ENCODE measurements around the gene TLK1. TPM values are rescaled to one million over a fixed set of nuclear protein-coding genes. Genes with fewer than 3 reads are reported as not detected.

Gene TLK1
- total RNA-seq, 1 experiment from 2014 or later: 10.1 TPM

DNA sequence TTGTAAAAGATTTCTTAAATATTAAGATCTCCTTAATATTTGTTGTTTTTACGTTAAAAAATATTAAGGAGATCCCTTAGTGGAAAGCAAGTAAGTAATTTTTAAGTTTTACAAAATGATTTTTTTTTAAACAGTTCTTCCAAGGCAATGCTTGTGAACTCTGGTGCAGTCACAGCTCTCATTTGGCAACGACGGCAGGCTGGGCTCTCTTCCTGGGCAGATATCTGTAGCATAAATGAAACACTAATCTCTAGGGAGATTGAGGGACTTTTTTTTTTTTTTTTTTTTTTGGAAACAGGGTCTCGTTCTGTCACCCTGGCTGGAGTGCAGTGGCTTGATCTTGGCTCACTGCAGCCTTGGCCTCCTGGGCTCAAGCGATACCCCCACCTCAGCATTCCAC lies 193.1 kb downstream of the TLK1 start:
- Histone ChIP-seq H3K36me3 (ENCODE audit: low read depth, low read length) (peaks cover 39% of the 10 kb centered on the region), H3K4me3 (ENCODE audit: low read length) (no peak overlapping the region), H3K27me3 (ENCODE audit: low read length) (no peaks in the 10 kb centered on the region), H3K79me2 (ENCODE audit: low read length) (no peaks in the 10 kb centered on the region), H3K4me1 (ENCODE audit: insufficient read depth, low read length) (no peaks in the 10 kb centered on the region), H3K9ac (ENCODE audit: low read length) (no peak overlapping the region), H3K27ac (ENCODE audit: low read length) (no peak overlapping the region), H4K20me1 (ENCODE audit: low read length) (no peaks in the 10 kb centered on the region), H3K9me3 (ENCODE audit: low read length) (no peaks in the 10 kb centered on the region), H3K9me2 (replicated peaks; ENCODE audit: low read length) (no peaks in the 10 kb centered on the region), H2AFZ (ENCODE audit: low read length) (no peak overlapping the region), H3K4me2 (ENCODE audit: low read length) (no peak overlapping the region), H3F3A (ENCODE audit: low read length, unreplicated experiment) (no peaks in the 10 kb centered on the region)
- BruUV-seq (replicated peaks): no TSS peak
- no peak for TF ChIP-seq EZH2 (IDR thresholded peaks at IDR 0.05; ENCODE audit: low read length, unreplicated experiment)
- TF ChIP-seq, protein P1, sequence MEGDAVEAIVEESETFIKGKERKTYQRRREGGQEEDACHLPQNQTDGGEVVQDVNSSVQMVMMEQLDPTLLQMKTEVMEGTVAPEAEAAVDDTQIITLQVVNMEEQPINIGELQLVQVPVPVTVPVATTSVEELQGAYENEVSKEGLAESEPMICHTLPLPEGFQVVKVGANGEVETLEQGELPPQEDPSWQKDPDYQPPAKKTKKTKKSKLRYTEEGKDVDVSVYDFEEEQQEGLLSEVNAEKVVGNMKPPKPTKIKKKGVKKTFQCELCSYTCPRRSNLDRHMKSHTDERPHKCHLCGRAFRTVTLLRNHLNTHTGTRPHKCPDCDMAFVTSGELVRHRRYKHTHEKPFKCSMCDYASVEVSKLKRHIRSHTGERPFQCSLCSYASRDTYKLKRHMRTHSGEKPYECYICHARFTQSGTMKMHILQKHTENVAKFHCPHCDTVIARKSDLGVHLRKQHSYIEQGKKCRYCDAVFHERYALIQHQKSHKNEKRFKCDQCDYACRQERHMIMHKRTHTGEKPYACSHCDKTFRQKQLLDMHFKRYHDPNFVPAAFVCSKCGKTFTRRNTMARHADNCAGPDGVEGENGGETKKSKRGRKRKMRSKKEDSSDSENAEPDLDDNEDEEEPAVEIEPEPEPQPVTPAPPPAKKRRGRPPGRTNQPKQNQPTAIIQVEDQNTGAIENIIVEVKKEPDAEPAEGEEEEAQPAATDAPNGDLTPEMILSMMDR (conservative IDR thresholded peaks at IDR 0.05; ENCODE audit: low read depth, low read length): no peak
- TF ChIP-seq EZH2phosphoT487 (IDR thresholded peaks at IDR 0.05; ENCODE audit: borderline replicate concordance, low read length): no peak
- POLR2A ChIA-PET (ENCODE audit: unreplicated experiment): no interaction called here
- CTCF ChIA-PET: interaction anchor here (0.7 to 0.8 kb wide), 2 partner anchors 16 to 39 kb away, joined by 3 to 11 read pairs; no protein-coding TSS in a partner anchor
- DNase-seq: no peak
- intact Hi-C loops (cut with micrococcal nuclease): no loop called here
- no peak for ATAC-seq

GRCh38 chr2:170966648-170967396 lies 193.9 kb downstream of the TLK1 start:
- no peaks in the 10 kb centered on the region for H4K20me1 ChIP-seq (ENCODE audit: low read length)
- no peaks in the 10 kb centered on the region for H3K9me2 ChIP-seq (replicated peaks; ENCODE audit: low read length)
- H2AFZ ChIP-seq (ENCODE audit: low read length): no peak overlapping the region
- peak; percentile 60 for ATAC-seq
- H3K4me2 ChIP-seq (ENCODE audit: low read length): no peak overlapping the region
- intact Hi-C loops (cut with micrococcal nuclease): no loop called here
- H3K79me2 ChIP-seq (ENCODE audit: low read length): no peaks in the 10 kb centered on the region
- H3F3A ChIP-seq (ENCODE audit: low read length, unreplicated experiment): no peaks in the 10 kb centered on the region
- DNase-seq: peak; percentile 30
- ChIA-PET POLR2A (ENCODE audit: unreplicated experiment) (no interaction called here), CTCF (interaction anchor here (0.6 to 0.8 kb wide), 3 partner anchors 17 to 653 kb away, joined by 3 to 11 read pairs (median 3); no protein-coding TSS in a partner anchor)
- H3K9ac ChIP-seq (ENCODE audit: low read length): no peak overlapping the region
- H3K4me3 ChIP-seq (ENCODE audit: low read length): no peak overlapping the region
- no peaks in the 10 kb centered on the region for H3K4me1 ChIP-seq (ENCODE audit: insufficient read depth, low read length)
- H3K9me3 ChIP-seq (ENCODE audit: low read length): no peaks in the 10 kb centered on the region
- no peaks in the 10 kb centered on the region for H3K27me3 ChIP-seq (ENCODE audit: low read length)
- H3K36me3 ChIP-seq (ENCODE audit: low read depth, low read length): peaks cover 46% of the 10 kb centered on the region
- TSS peak; percentile 28 for BruUV-seq (replicated peaks)
- no peak overlapping the region for H3K27ac ChIP-seq (ENCODE audit: low read length)
- no peak for TF ChIP-seq EZH2 (IDR thresholded peaks at IDR 0.05; ENCODE audit: low read length, unreplicated experiment)
- no peak for TF ChIP-seq EZH2phosphoT487 (IDR thresholded peaks at IDR 0.05; ENCODE audit: borderline replicate concordance, low read length)
- TF ChIP-seq, protein P1 (conservative IDR thresholded peaks at IDR 0.05; ENCODE audit: low read depth, low read length): peak; percentile 40
